GM12801 (cell line): ENCODE measurements around the gene SPINT3.

Source experiments
- TF ChIP-seq, protein P1 (sequence below): IDR thresholded peaks from one replicate; pipeline ENCODE4 v1.5.1; 2011; ENCODE audit warnings: control low read depth; ENCODE audit not compliant: insufficient read length; ENCODE audit errors: extremely low read depth

The SPINT3 gene

GRCh38 chr20:45510242-45510862 lies 5.1 kb downstream of the SPINT3 start:
- TF ChIP-seq, protein P1, sequence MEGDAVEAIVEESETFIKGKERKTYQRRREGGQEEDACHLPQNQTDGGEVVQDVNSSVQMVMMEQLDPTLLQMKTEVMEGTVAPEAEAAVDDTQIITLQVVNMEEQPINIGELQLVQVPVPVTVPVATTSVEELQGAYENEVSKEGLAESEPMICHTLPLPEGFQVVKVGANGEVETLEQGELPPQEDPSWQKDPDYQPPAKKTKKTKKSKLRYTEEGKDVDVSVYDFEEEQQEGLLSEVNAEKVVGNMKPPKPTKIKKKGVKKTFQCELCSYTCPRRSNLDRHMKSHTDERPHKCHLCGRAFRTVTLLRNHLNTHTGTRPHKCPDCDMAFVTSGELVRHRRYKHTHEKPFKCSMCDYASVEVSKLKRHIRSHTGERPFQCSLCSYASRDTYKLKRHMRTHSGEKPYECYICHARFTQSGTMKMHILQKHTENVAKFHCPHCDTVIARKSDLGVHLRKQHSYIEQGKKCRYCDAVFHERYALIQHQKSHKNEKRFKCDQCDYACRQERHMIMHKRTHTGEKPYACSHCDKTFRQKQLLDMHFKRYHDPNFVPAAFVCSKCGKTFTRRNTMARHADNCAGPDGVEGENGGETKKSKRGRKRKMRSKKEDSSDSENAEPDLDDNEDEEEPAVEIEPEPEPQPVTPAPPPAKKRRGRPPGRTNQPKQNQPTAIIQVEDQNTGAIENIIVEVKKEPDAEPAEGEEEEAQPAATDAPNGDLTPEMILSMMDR = no peak

DNA sequence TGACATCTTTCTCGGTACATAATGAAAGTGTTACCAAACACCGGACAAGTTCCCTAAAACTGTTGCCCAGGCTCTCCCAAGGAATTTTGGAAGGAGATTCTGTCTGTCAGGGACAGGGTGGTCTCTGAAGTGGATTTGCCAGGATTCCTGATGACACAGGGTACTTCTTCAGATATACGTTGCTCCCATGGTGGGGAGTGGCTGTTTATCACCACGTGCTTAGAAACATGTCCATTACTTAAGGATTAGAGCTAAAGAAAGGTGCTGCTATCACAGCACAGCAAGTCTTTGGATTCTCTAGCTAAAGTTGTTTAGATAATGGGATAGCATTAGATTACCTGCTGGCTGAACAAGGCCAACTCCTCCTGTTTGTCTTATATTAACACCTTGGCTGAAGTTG lies 6.3 kb downstream of the SPINT3 start:
- TF ChIP-seq, protein P1 = no peak

DNA sequence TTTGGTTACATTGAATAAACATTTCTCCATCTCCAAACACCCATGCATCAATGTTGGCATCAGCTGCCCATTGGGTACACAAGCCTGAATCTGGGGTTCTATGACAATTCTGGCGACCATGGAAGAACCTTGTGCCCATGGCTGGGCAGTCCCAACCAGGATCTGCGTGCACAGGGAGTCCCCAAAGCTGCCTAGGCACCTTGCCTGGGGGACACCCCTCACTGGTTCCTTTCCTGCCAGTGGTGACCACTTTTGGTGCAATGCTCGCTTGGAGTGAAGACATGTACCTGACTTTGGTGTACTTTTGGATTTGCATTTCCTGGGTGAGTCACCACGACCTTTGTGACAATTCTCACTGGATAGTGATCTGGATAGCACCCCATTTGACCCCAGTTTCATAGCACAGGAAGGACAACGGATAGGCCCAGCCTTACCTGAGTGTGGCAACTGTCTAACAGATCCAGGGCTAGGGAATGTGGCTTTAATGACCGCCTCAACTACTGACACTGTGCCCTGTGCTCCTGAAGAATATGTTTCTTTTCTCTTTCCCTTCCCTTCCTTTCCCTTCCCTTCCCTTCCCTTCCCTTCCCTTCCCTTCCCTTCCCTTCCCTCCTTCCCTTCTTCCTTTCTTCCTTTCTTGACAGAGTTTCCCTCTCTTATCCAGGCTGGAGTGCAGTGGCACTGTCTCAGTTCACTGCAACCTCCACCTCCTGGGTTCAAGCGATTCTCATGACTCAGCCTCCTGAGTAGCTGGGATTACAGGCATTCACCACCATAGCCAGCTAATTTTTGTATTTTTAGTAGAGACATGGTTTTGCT lies 7.1 kb downstream of the SPINT3 start:
- TF ChIP-seq, protein P1 = no peak

DNA sequence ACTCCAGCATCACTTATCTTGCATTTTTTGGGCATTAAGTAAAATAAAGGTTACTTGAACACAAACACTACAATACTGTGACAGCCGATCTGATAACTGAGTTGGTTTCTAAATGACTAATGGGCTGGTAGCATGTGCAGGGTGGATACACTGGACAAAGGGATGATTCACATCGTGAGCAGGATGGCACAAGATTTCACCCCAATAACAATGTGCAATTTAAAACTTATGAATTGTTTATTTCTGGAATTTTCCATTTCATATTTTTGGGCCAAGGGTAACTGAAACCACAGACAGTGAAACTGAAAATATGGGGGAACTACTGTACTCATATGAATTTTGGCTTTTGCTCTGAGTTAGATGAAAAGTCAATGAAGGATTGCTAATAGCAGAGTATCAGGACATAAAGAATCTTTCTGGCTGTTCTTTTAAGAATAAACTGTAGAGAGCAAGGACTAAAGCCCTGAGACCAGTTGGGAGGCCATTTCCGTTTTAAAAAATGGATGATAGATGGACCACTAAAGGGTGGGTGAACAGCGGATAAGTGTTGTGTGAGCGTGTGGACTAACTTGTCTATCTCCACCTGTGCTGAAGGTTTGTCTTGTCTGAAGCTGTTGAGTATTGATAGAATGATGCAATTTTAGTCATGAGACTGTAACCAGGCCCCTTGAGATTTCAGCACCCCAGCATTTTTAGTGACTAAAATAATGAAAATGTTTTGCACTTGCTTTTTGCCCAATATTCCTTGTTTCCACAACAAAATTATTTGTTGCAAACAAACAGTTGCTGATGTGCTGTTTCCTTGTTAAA lies 8.2 kb downstream of the SPINT3 start:
- TF ChIP-seq, protein P1 = no peak

GRCh38 chr20:45506398-45506797 lies 9.0 kb downstream of the SPINT3 start:
- TF ChIP-seq, protein P1 = no peak

DNA sequence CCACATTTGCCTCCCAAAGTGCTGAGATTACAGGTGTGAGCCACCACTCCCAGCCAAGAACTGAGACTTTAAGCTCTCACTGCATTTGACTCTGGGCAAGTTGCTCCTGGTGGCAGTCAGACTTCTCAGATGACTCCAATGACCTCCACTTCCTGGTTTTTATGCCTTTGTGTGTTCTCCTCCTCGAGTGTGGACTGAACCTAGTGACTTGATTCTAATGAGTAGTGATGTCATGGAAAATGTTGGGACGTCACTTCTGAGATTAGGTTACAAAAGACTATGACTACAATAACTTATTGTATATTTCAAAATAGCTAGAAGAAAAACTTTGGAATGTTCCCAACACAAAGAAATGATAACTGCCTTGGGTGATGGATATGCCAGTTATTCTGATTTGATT lies 12.0 kb downstream of the SPINT3 start:
- TF ChIP-seq, protein P1 = no peak

DNA sequence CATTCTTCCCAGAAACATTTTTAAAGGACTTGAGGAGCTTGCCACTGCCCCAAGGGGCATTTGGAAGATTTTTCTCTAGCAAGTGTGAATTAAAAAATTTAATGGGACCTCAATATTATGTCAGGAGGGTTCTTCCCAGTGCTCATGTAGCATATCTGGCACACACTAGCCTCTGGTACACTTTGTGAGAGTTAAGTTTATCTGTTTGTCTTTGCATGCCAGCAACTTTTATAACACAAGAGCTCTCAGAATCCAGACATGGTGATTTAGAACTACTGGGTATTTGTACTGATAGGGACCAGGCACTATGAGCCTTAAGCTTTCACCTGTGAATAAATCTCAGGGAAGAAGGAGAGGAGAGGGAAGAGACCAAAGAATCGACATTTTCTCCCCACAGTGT lies 12.9 kb downstream of the SPINT3 start:
- TF ChIP-seq, protein P1 = no peak
